K562 treated with DMSO at 1 percent for 4 hours (cell line): ENCODE results near the gene TRO. TPM values are rescaled to one million over a fixed set of nuclear protein-coding genes. Genes with fewer than 3 reads are reported as not detected.

Experiments
- total RNA-seq: library from RNA; unstranded; fragments of 300-600 nt; gene quantifications from 2 replicates; pipeline ENCODE4 v1.2.3, GENCODE V29; 2022; ENCODE audit not compliant: insufficient read depth

TRO gene, protein sequence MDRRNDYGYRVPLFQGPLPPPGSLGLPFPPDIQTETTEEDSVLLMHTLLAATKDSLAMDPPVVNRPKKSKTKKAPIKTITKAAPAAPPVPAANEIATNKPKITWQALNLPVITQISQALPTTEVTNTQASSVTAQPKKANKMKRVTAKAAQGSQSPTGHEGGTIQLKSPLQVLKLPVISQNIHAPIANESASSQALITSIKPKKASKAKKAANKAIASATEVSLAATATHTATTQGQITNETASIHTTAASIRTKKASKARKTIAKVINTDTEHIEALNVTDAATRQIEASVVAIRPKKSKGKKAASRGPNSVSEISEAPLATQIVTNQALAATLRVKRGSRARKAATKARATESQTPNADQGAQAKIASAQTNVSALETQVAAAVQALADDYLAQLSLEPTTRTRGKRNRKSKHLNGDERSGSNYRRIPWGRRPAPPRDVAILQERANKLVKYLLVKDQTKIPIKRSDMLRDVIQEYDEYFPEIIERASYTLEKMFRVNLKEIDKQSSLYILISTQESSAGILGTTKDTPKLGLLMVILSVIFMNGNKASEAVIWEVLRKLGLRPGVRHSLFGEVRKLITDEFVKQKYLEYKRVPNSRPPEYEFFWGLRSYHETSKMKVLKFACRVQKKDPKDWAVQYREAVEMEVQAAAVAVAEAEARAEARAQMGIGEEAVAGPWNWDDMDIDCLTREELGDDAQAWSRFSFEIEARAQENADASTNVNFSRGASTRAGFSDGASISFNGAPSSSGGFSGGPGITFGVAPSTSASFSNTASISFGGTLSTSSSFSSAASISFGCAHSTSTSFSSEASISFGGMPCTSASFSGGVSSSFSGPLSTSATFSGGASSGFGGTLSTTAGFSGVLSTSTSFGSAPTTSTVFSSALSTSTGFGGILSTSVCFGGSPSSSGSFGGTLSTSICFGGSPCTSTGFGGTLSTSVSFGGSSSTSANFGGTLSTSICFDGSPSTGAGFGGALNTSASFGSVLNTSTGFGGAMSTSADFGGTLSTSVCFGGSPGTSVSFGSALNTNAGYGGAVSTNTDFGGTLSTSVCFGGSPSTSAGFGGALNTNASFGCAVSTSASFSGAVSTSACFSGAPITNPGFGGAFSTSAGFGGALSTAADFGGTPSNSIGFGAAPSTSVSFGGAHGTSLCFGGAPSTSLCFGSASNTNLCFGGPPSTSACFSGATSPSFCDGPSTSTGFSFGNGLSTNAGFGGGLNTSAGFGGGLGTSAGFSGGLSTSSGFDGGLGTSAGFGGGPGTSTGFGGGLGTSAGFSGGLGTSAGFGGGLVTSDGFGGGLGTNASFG (N-terminal part only)
- total RNA-seq, result 0.77 and 1.3 TPM in 2 replicates

DNA sequence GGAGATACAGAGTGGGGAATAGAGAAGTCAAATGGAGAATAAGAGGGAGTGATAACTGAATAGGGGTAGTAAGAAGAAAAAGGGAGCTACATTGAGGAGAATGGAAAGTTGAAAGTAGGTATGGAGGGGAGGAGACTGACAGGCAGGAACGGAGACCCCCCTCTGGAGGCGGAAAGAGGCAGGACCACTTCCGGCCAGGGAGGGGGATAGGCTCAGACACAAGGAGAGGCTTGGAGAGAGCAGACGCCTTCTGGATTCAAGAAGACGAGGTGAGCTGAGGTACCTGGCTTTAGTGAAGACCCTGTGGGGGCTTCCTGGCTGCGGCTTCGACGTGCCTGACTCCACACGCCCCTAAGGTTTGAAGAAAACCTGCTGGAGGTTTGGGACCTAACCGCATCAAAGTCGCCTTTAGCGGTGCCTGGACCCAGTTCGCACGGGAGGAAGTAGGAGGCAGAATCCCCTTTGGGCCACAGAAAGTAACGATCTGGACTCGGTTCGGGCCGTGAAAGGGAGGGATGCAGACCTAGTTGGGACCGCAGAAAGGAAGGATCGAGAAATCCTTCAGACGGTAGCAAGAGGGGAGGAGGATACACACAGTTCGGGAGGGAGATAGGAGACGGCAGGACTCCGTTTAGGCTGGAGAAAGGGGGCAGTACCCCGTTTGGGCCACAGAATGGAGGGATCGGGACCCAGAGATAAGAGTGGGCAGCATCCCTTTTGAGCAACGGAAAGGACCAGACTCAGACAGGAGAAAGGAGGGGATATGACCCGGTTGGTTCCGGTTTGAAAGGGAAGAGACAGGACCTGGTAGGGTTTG lies at the start of gene TRO:
Gene TRO, plus strand, starts transcription at position 215 of the 817 bp plus-strand sequence. CDS start 1,423 bp downstream, outside the sequence.

Other genes starting within 250 kb of the TRO start
- not detected in 2 replicates for gene ITIH6, start 122.6 kb upstream of the TRO start, total RNA-seq
- 36.7 and 46.4 TPM in 2 replicates for gene MAGED2, start 113.1 kb upstream of the TRO start, total RNA-seq
- not detected in 2 replicates for gene PFKFB1, start 73.4 kb downstream of the TRO start, total RNA-seq
- gene APEX2, start 79.5 kb downstream of the TRO start, total RNA-seq, result 14.7 and 18.1 TPM in 2 replicates
- 70.5 and 86.1 TPM in 2 replicates for gene ALAS2, start 110.2 kb downstream of the TRO start, total RNA-seq
- gene PAGE2B, start 154.2 kb downstream of the TRO start, total RNA-seq, result 26.0 and 28.6 TPM in 2 replicates
- gene PAGE2, start 168.2 kb downstream of the TRO start, total RNA-seq, result 3.1 TPM in 1 of 2 replicates, not detected in the other